Coronary artery (tissue), 2 donors: ENCODE results near the gene FCMR.

ENCODE experiments used
- DNase-seq: peaks from one replicate; pipeline ENCODE4 v3.0.0-alpha.2; 2017; ENCODE audit warnings: low spot score
- H3K27ac ChIP-seq, 2 donors: fragments of 200-600 bp; sonication (generic); one replicate each; pipeline ENCODE4 v1.5.1; 2016 to 2019
- H3K4me3 ChIP-seq: fragments of 200-600 bp; sonication (generic); 2 replicates; pipeline ENCODE4 v1.5.1; 2016; ENCODE audit warnings: mild to moderate bottlenecking, moderate library complexity
- TF ChIP-seq, protein P1 (sequence below): fragments of 200-600 bp; sonication (generic); IDR thresholded peaks from one replicate; pipeline ENCODE4 v1.5.1; 2019; ENCODE audit warnings: antibody characterized with exemption

FCMR gene

DNA sequence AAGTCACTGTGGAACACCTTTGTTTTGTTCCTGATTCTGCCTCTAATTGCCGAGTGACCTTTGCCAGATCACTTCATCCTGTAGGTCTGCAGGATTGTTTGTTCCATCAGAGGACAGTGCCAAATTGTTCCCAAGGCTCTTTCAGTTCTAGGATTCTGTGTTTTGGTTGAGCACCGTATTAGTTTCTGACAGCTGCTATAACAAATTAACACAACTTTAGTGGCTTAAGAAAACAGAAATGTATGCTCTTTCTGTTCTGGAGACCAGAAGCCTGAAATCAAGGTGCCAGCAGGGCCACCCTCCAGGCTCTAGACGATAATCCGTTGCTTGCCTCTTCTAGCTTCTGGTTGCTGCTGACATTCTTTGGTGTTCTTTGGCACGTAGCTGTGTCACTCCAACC is 27.9 kb upstream of the FCMR start:
- Histone ChIP-seq H3K27ac (no peak overlapping the region), H3K4me3 (no peak overlapping the region)
- TF ChIP-seq, protein P1, sequence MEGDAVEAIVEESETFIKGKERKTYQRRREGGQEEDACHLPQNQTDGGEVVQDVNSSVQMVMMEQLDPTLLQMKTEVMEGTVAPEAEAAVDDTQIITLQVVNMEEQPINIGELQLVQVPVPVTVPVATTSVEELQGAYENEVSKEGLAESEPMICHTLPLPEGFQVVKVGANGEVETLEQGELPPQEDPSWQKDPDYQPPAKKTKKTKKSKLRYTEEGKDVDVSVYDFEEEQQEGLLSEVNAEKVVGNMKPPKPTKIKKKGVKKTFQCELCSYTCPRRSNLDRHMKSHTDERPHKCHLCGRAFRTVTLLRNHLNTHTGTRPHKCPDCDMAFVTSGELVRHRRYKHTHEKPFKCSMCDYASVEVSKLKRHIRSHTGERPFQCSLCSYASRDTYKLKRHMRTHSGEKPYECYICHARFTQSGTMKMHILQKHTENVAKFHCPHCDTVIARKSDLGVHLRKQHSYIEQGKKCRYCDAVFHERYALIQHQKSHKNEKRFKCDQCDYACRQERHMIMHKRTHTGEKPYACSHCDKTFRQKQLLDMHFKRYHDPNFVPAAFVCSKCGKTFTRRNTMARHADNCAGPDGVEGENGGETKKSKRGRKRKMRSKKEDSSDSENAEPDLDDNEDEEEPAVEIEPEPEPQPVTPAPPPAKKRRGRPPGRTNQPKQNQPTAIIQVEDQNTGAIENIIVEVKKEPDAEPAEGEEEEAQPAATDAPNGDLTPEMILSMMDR: no peak
- no peak for DNase-seq

DNA sequence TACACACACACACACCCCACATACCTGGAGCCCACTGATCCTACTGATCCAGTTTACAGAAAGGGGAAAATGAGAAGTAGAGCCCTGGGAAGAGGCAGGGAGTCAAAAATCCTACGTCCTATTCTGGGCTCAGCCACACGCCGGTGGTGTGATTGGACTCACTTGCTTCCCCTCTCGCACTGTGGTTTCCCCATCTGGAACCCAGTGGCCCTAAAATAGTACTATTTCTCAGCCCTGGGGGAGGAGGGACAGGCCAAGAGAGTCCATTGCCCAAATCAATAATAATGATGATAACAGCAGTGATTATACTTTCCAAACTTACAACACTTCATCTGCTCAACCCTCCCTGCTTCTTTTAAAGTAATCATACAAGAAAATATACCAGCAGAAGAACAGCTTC is 27.5 kb upstream of the FCMR start:
- Histone ChIP-seq H3K27ac (no peak overlapping the region), H3K4me3 (no peak overlapping the region)
- no peak for DNase-seq
- TF ChIP-seq, protein P1: no peak

DNA sequence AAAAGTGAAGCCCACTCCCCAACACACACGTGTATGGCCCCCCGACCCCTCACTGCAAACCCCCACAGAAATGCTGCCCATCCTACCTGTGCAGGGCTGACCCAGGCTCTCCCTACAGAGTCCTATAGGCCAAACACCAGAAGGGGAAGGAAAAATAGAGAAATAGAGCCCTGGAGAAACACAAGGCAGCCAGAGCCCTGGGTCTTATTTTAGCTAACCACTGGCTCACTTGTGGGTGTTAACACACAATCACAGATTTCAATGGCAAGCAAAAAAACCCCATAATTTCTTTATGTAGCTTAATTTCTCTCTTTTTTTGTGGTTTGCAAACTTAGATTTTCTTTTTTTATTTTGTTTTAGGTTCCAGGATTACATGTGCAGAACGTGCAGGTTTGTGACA is 25.5 kb upstream of the FCMR start:
- Histone ChIP-seq H3K27ac (no peak overlapping the region), H3K4me3 (no peak overlapping the region)
- no peak for DNase-seq
- TF ChIP-seq, protein P1: no peak

DNA sequence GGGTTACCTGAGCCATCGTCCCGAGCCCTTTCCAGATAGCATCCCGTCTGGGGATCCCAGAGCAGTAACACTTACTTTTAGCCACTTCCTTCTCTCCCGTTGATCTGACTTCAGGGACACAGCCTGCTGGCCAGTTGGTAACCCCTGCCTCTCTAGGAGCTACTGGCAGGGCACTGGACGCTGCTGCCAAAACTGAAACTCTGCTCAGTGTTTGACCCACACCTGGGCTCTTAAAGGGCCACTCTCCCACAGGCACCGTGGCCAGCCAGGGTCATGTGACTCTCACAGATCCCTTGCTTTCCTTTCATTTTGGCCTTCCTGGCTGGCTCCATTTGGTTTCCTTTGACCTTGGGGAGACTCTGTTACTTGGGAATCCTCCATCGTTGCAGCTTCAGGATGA is 24.5 kb upstream of the FCMR start, which contains the start of gene PIGR:
TSS of gene PIGR (minus strand) at position 206 of the 400 bp plus-strand sequence. CDS start 5,935 bp downstream, outside the sequence.
- DNase-seq: no peak
- Histone ChIP-seq H3K27ac (no peak within 1 kb of the TSS), H3K4me3 (no peak within 1 kb of the TSS)
- TF ChIP-seq, protein P1: no peak

DNA sequence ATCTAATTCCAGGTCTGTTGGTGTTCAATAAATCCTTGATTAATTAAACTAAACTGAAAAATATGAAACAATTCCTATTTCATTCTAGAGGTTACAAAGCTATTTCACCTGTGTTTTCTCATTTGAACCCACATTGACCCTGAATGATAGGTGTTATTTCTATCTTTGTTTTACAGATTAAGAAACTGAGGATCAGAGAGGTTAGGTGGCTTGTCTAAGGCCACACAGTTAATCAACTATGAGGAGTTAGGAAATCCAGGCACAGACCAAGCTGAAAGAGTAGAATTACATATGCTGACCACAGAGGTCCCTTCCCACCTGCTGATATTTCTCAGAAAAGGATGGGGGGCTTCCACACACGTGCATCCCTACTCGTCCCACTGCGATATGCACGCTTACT is 24.0 kb upstream of the FCMR start:
- no peak overlapping the region for H3K27ac ChIP-seq
- TF ChIP-seq, protein P1: no peak
- no peak overlapping the region for H3K4me3 ChIP-seq
- no peak for DNase-seq

DNA sequence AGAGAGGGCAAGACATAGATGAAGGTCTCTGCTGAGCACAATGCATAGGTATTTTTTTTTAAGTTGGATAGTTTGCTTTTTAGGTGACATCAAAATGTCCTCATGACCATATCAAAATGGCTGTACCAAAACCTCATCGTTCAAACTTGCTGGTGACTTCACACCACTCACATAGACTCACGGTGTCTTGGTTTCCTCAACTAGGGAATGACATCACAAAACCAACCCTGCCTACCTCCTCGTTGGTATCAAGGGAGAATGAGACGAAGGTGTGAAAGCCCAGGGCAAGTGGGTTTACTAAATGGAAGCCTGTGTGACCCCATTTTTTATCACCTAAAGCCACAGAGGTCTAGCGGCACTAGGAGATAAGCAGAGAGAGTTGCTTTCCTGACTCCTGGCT is 23.0 kb upstream of the FCMR start:
- TF ChIP-seq, protein P1: no peak
- H3K27ac ChIP-seq: no peak overlapping the region
- DNase-seq: no peak
- H3K4me3 ChIP-seq: no peak overlapping the region

DNA sequence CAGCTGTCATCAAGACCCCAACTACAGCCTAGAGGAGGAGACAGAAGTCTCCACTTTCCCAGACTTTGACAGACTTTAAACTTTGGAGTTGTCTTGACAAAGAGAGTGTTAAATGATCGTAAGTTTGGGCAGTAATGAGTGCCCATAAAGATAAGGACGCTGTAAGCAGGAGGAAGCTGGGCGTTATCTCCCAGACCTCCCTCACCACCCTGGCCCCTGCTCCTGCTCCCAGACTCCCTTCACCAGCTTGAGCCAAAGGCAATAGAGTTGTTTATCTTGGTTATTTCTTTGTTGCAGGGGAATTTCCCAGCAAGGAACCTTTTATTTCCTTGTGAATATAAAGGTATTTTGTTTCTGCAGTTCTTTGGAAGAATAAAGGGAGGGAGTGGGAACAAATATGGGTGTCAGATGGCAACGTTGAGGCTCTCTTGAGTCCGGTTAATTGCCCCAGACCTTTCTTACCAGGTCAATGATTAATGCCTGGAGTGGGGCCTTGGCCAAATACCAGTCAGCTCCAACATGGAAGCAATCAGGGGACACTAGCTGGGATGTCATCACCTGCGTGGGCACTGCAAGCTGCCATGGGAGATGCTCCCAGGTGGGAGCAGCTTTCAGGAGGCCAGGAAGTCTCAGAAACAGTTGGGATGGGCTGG is 20.2 kb upstream of the FCMR start:
- TF ChIP-seq, protein P1: no peak
- no peak overlapping the region for H3K27ac ChIP-seq
- no peak for DNase-seq
- H3K4me3 ChIP-seq: no peak overlapping the region
